Measurements from ENCODE around the gene MAPKAPK3.

The MAPKAPK3 gene

GRCh38 chr3:50587806-50588758 is 28.9 kb upstream of the MAPKAPK3 start:
- DNase-seq = no peak

- no peak for DNase-seq
These were observed 28.1 kb upstream of the MAPKAPK3 start for GRCh38 chr3:50588759-50589433.

GRCh38 chr3:50591196-50591741 is 25.7 kb upstream of the MAPKAPK3 start:
- no peak for DNase-seq

GRCh38 chr3:50592568-50592967 is 24.4 kb upstream of the MAPKAPK3 start:
- DNase-seq = no peak

GRCh38 chr3:50594253-50594785 is 22.6 kb upstream of the MAPKAPK3 start:
- DNase-seq = no peak

GRCh38 chr3:50599115-50599715 is 17.7 kb upstream of the MAPKAPK3 start:
- DNase-seq = no peak

- no peak for DNase-seq
These were observed 17.2 kb upstream of the MAPKAPK3 start for GRCh38 chr3:50599716-50600118.

GRCh38 chr3:50600141-50600753 is 16.7 kb upstream of the MAPKAPK3 start:
- no peak for DNase-seq

GRCh38 chr3:50600841-50601591 is 15.9 kb upstream of the MAPKAPK3 start:
- peak; percentile 76 for DNase-seq

- DNase-seq = no peak
These were observed 14.3 kb upstream of the MAPKAPK3 start for GRCh38 chr3:50602595-50603191.

GRCh38 chr3:50603261-50604109 is 13.5 kb upstream of the MAPKAPK3 start:
- DNase-seq = no peak

- no peak for DNase-seq
These were observed 12.8 kb upstream of the MAPKAPK3 start for GRCh38 chr3:50604110-50604621.

GRCh38 chr3:50604628-50605588 is 12.0 kb upstream of the MAPKAPK3 start:
- DNase-seq = no peak

- no peak for DNase-seq
These were observed 11.0 kb upstream of the MAPKAPK3 start for GRCh38 chr3:50605901-50606326.

- no peak for DNase-seq
These were observed 10.4 kb upstream of the MAPKAPK3 start for GRCh38 chr3:50606596-50606995.

- no peak for DNase-seq
These were observed 9.5 kb upstream of the MAPKAPK3 start for GRCh38 chr3:50607271-50608091.

GRCh38 chr3:50608278-50608677 is 8.7 kb upstream of the MAPKAPK3 start:
- DNase-seq = no peak

Measured in NCI-H1694 treated with DMSO at 0.1 percent for 48 hours (cell line).